Measurements from ENCODE around the gene PALM. TPM values are rescaled to one million over a fixed set of nuclear protein-coding genes. Genes with fewer than 3 reads are reported as not detected.

The PALM gene
- total RNA-seq, 1 experiment from 2014 or later: 43.7 TPM

DNA sequence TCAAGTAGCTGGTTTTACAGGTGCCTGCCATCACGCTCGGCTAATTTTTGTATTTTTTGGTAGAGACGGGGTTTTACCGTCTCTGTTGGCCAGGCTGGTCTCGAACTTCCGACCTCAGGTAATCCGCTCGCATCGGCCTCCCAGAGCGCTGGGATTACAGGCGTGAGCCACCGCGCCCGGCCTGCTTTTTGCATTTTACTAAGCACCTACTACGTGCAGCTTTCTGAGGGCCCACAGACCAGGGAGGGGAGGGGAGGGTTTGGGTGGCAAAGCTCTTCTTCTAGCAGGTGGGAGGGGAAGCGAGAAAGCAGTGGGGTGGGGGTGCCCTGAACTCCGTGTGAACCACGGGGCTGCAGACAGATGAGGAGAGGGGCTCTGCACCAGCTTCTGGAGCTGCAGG is 15.0 kb downstream of the PALM start:
- H3K79me2 ChIP-seq (ENCODE audit: insufficient read depth, low read length): no peaks in the 10 kb centered on the region
- POLR2A ChIA-PET: interaction anchor here (1.2 kb wide), 1 partner anchor 43 kb away, joined by 5 read pairs; no protein-coding TSS in a partner anchor
- no peak overlapping the region for H3K4me3 ChIP-seq (replicated peaks in 1 of 2; ENCODE audit: low read depth in 1 of 2, low read length in 2 of 2)
- H2AFZ ChIP-seq (ENCODE audit: low read depth, low read length, poor library complexity, severe bottlenecking): no peak overlapping the region
- intact Hi-C loops (cut with micrococcal nuclease): no loop called here
- no peak overlapping the region for H3K4me2 ChIP-seq (ENCODE audit: low read length)
- RAD21 ChIA-PET (ENCODE audit: low non-redundant PET in 1 of 2, low total read pairs in 2 of 2, uncharacterized antibody in 2 of 2, unreplicated experiment in 2 of 2): no interaction called here
- no peaks in the 10 kb centered on the region; a peak in 1 of 4 replicates for H3K36me3 ChIP-seq (ENCODE audit: control insufficient read depth in 1 of 2, insufficient read depth in 2 of 2, low read length in 2 of 2)
- ATAC-seq (no peak), DNase-seq (ENCODE audit: low read depth, low spot score) (no peak)
- H3K27me3 ChIP-seq (ENCODE audit: insufficient read depth, low read length): no peaks in the 10 kb centered on the region
- no peak overlapping the region for H3K9ac ChIP-seq (ENCODE audit: low read length)
- no peaks in the 10 kb centered on the region for H4K20me1 ChIP-seq (ENCODE audit: insufficient read depth)
- H3K4me1 ChIP-seq (ENCODE audit: control insufficient read depth in 1 of 2, insufficient read depth in 2 of 2, low read length in 2 of 2): peaks cover 11 to 14% of the 10 kb centered on the region in 2 experiments
- no peaks in the 10 kb centered on the region for H3K9me3 ChIP-seq (ENCODE audit: control insufficient read depth in 1 of 2, insufficient read depth in 1 of 2, low read depth in 1 of 2, low read length in 2 of 2)
- CTCF ChIA-PET: interaction anchor here (1.7 kb wide), 1 partner anchor 11 kb away, joined by 4 read pairs; no protein-coding TSS in a partner anchor
- TF ChIP-seq FOSL1 (IDR thresholded peaks at IDR 0.05; ENCODE audit: low read depth) (no peak), REST (IDR thresholded peaks at IDR 0.05; ENCODE audit: low read depth) (no peak), JUND (IDR thresholded peaks at IDR 0.05) (no peak), ZFX (IDR thresholded peaks at IDR 0.05) (no peak), EZH2phosphoT487 (IDR thresholded peaks at IDR 0.05; ENCODE audit: borderline replicate concordance) (no peak), ZNF274 (IDR thresholded peaks at IDR 0.05; ENCODE audit: low read depth, low read length) (no peak), SIN3A (IDR thresholded peaks at IDR 0.05; ENCODE audit: low read depth) (no peak), CBX3 (IDR thresholded peaks at IDR 0.05; ENCODE audit: low read depth) (no peak), EGR1 (IDR thresholded peaks at IDR 0.05; ENCODE audit: low read depth) (no peak), POLR2A (IDR thresholded peaks at IDR 0.05; ENCODE audit: borderline replicate concordance, extremely low read depth, insufficient read depth, insufficient read length) (no peak), SRF (IDR thresholded peaks at IDR 0.05; ENCODE audit: low read depth) (no peak)
- H3K9me2 ChIP-seq (ENCODE audit: insufficient read depth): no peaks in the 10 kb centered on the region
- no peak overlapping the region for H3K27ac ChIP-seq (ENCODE audit: low read depth, low read length)
- BruUV-seq (replicated peaks): no TSS peak
